C4-2B (cell line): ENCODE data around the gene FOXO3.

ENCODE experiments used
- CTCF ChIP-seq: fragments of 450-650 bp; conservative IDR thresholded peaks from 2 replicates; pipeline ENCODE4 v1.5.1; 2017; ENCODE audit warnings: mild to moderate bottlenecking
- ZFX ChIP-seq: fragments of 450-650 bp; IDR thresholded peaks from 2 replicates; pipeline ENCODE4 v1.6.1; 2017

- TF ChIP-seq CTCF (no peak), ZFX (no peak)
Observed at GRCh38 chr6:108711071-108711470, 150.4 kb downstream of the FOXO3 start.
